NCI-H524 (cell line): ENCODE results near the gene PRR15.

Source experiments
- DNase-seq, 2 experiments: peaks; one replicate each; lab custom pipeline; 2025; lab: John Stamatoyannopoulos, UW

The PRR15 gene

GRCh38 chr7:29569648-29570047 is 6.0 kb downstream of the PRR15 start:
- no peak for DNase-seq

GRCh38 chr7:29572558-29572957 is 8.9 kb downstream of the PRR15 start:
- no peak for DNase-seq

GRCh38 chr7:29573567-29573966 is 9.9 kb downstream of the PRR15 start:
- DNase-seq: no peak

- DNase-seq: no peak
These were observed 11.0 kb downstream of the PRR15 start for GRCh38 chr7:29574659-29575058.

GRCh38 chr7:29587195-29587808 is 23.7 kb downstream of the PRR15 start:
- no peak for DNase-seq

GRCh38 chr7:29588212-29588611 is 24.6 kb downstream of the PRR15 start:
- DNase-seq: no peak

GRCh38 chr7:29588900-29589696 is 25.5 kb downstream of the PRR15 start:
- DNase-seq: peak in 1 of 2 experiments; percentile 58

GRCh38 chr7:29592866-29593265 is 29.2 kb downstream of the PRR15 start:
- no peak for DNase-seq

- no peak for DNase-seq
These were observed 29.8 kb downstream of the PRR15 start for GRCh38 chr7:29593459-29593858.

- DNase-seq: no peak
These were observed 33.1 kb downstream of the PRR15 start for GRCh38 chr7:29596593-29597178.

GRCh38 chr7:29597266-29597665 is 33.6 kb downstream of the PRR15 start:
- no peak for DNase-seq

GRCh38 chr7:29598137-29598536 is 34.5 kb downstream of the PRR15 start:
- no peak for DNase-seq

- peak in 1 of 2 experiments; percentile 11 for DNase-seq
These were observed 35.0 kb downstream of the PRR15 start for GRCh38 chr7:29598613-29599012.

GRCh38 chr7:29599026-29599425 is 35.4 kb downstream of the PRR15 start:
- DNase-seq: no peak

- no peak for DNase-seq
These were observed 37.0 kb downstream of the PRR15 start for GRCh38 chr7:29600661-29601060.

GRCh38 chr7:29604052-29604451 is 40.4 kb downstream of the PRR15 start:
- DNase-seq: no peak

GRCh38 chr7:29604702-29605101 is 41.1 kb downstream of the PRR15 start:
- DNase-seq: no peak

GRCh38 chr7:29605671-29606070 is 42.0 kb downstream of the PRR15 start:
- DNase-seq: peak in 1 of 2 experiments; percentile 2

- no peak for DNase-seq
These were observed 42.7 kb downstream of the PRR15 start for GRCh38 chr7:29606287-29606721.

- no peak for DNase-seq
These were observed 43.2 kb downstream of the PRR15 start for GRCh38 chr7:29606830-29607229.

- no peak for DNase-seq
These were observed 43.6 kb downstream of the PRR15 start for GRCh38 chr7:29607259-29607658.

- no peak for DNase-seq
These were observed 44.3 kb downstream of the PRR15 start for GRCh38 chr7:29607889-29608288.
